WI38 (cell line): ENCODE data around the gene DEFB132.
"Not testable (repeated sequence)": the region's sequence is repeated elsewhere in the genome, so short reads cannot be mapped to it uniquely, and the experiment has no call there.

Experiments
- H3K4me3 ChIP-seq: 2 replicates; pipeline ENCODE4 v1.5.1; 2011; ENCODE audit warnings: low read depth, mild to moderate bottlenecking, control low read depth, low read length
- TF ChIP-seq, protein P1 (sequence below): IDR thresholded peaks from 2 replicates; pipeline ENCODE4 v1.5.1; 2012; ENCODE audit warnings: low read depth, mild to moderate bottlenecking, control low read depth, low read length

DEFB132 gene

GRCh38 chr20:221258-221830 lies 36.2 kb upstream of the DEFB132 start:
- no peak overlapping the region for H3K4me3 ChIP-seq
- TF ChIP-seq, protein P1, sequence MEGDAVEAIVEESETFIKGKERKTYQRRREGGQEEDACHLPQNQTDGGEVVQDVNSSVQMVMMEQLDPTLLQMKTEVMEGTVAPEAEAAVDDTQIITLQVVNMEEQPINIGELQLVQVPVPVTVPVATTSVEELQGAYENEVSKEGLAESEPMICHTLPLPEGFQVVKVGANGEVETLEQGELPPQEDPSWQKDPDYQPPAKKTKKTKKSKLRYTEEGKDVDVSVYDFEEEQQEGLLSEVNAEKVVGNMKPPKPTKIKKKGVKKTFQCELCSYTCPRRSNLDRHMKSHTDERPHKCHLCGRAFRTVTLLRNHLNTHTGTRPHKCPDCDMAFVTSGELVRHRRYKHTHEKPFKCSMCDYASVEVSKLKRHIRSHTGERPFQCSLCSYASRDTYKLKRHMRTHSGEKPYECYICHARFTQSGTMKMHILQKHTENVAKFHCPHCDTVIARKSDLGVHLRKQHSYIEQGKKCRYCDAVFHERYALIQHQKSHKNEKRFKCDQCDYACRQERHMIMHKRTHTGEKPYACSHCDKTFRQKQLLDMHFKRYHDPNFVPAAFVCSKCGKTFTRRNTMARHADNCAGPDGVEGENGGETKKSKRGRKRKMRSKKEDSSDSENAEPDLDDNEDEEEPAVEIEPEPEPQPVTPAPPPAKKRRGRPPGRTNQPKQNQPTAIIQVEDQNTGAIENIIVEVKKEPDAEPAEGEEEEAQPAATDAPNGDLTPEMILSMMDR, result no peak

DNA sequence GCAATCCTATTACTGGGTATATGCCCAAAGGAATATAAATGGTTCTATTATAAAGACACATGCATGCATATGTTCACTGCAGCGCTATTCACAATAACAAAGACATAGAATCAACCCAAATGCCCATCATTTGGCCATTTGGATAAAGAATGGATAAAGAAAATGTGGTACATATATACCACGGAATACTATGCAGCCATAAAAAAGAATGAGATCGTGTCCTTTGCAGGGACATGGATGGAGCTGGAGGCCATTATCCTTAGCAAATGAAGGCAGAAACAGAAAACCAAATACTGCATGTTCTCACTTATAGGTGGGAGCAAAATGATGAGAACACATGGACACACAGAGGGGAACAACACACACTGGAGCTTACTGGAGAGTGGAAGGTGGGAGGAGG lies 31.6 kb upstream of the DEFB132 start:
- not testable (repeated sequence) for H3K4me3 ChIP-seq

DNA sequence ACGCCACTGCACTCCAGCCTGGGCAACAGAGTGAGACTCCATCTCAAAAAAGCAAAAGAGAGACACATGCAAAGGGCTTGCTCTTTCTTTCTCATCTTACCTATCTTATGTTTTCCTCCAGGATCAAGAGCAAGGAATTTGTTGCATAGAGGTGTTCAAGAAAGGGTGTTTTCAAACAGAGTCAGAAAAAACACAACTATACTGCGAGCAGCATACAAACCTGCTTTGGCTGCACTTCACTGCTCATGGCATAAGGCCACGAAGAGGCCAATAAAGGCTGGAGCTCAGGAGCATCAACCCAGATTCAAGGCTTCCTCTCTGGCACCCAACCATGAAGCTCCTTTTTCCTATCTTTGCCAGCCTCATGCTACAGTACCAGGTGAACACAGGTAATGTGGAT lies 30.6 kb upstream of the DEFB132 start, which contains the start of gene DEFB129:
TSS of gene DEFB129 (plus strand) at position 301 of the 400 bp plus-strand sequence. CDS start at position 332, 31 bp downstream.
- no peak within 1 kb of the TSS for H3K4me3 ChIP-seq
- TF ChIP-seq, protein P1, result no peak

DNA sequence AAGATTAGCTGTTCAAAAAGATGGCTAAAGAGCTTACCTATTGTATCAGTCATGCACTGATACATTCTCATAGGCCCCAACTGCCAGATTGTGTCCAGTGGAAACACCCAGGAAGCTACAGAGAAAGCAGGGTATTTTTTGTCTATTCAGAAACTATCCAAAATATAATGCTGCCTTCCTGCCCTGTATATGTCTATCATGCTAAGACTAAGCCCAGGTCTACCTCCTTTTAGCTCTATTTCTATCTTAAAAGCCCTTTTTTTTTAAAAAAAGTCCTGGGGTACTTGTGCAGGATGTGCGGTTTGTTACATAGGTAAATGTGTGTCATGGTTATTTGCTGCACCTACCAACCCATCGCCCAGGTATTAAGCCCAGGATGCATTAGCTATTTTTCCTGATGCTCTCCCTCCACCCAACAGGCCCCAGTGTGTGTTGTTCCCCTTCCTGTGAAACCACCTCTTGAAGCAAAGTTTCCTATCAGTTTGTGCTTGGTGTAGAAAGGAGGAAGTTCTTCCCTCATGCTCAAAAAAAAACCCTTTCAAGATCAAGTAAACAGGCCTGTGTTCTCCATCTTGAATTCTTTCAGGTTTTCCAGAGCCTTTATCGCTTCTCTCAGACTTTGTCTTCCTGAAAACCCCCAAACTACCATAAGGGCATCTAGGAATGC lies 30.0 kb upstream of the DEFB132 start:
- TF ChIP-seq, protein P1, result no peak
- no peak overlapping the region for H3K4me3 ChIP-seq

- TF ChIP-seq, protein P1, result no peak
- H3K4me3 ChIP-seq, result no peak overlapping the region
Measured at GRCh38 chr20:235891-236290, 21.6 kb upstream of the DEFB132 start.

- no peak overlapping the region for H3K4me3 ChIP-seq
- TF ChIP-seq, protein P1, result no peak
Measured at GRCh38 chr20:237489-237888, 20.0 kb upstream of the DEFB132 start.

DNA sequence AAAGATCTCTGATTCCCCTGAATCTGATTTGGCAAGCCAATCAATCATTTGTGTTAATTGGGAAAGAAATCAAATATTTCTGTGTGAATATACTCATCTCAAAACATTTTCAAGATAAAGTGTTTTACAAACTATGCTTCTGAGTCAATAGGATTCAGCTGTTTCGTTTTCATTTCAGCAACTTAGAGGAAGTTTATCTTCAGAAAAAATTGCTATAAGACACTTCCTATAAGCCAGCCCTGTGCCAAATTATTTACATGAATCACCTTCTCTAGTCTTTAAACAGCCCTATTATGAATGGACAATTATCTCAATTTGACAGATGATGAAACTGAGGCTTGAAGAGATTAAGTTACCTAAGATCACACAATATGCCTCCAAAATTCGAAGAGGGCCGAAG lies 19.6 kb upstream of the DEFB132 start:
- TF ChIP-seq, protein P1, result no peak
- no peak overlapping the region for H3K4me3 ChIP-seq
